Mesothelial cell of epicardium (in vitro differentiated cells): Measurements from ENCODE around the gene PTCH1. TPM values are rescaled to one million over a fixed set of nuclear protein-coding genes. Genes with fewer than 3 reads are reported as not detected.

Experiments
- DNase-seq, 2 experiments: peaks; one replicate each; pipeline ENCODE4 v3.0.0; 2021; ENCODE audit warnings: low spot score in 2 of 2; ENCODE audit not compliant: unreplicated experiment in 2 of 2
- H3K27ac Mint-ChIP-seq: 2 replicates; pipeline ENCODE4 v1.8.0; 2021; ENCODE audit warnings: mixed read lengths
- H3K27me3 Mint-ChIP-seq: 2 replicates; pipeline ENCODE4 v1.8.0; 2021; ENCODE audit warnings: low read depth, mixed read lengths
- H3K36me3 Mint-ChIP-seq: 2 replicates; pipeline ENCODE4 v1.8.0; 2021; ENCODE audit warnings: mixed read lengths
- H3K4me1 Mint-ChIP-seq: 2 replicates; pipeline ENCODE4 v1.8.0; 2021; ENCODE audit warnings: mixed read lengths
- H3K4me3 Mint-ChIP-seq: 2 replicates; pipeline ENCODE4 v1.8.0; 2021; ENCODE audit warnings: mild to moderate bottlenecking, moderate library complexity, mixed read lengths
- H3K9me3 Mint-ChIP-seq: 2 replicates; pipeline ENCODE4 v1.8.0; 2021; ENCODE audit warnings: mixed read lengths
- total RNA-seq: library from RNA; stranded (reverse); gene quantifications from 3 replicates; pipeline ENCODE4 v1.2.1, GENCODE V29; 2021
- TF ChIP-seq, protein P1 (sequence below): fragments of 200-600 bp; sonication (generic); IDR thresholded peaks from one replicate; pipeline ENCODE4 v1.5.0; 2021; ENCODE audit warnings: antibody characterized with exemption; ENCODE audit not compliant: unreplicated experiment

Gene PTCH1
- total RNA-seq, 1 donor from 2014 or later, result 36.1 TPM

DNA sequence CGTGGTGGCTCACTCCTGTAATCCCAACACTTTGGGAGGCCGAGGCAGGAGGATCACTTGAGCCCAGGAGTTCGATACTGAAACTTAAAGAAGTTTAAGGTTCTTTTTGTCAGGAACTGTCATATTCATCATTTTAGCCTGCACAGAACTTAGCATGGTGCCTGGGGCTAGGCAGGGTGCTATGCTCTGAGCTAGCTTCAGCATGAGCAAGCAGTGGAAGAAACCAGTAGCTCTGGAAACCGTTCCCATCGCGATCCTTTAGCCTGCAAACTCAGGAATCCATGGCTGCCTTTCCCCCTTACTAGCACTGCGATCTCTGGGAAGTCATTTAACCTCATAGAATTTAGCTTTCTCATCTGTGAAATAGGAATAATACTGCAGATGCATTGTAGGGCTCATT is 80.4 kb downstream of the PTCH1 start:
- Mint-ChIP-seq H3K27ac (no peak overlapping the region), H3K4me3 (no peak overlapping the region), H3K9me3 (peaks cover 3% of the 10 kb centered on the region), H3K27me3 (no peaks in the 10 kb centered on the region), H3K4me1 (peaks cover 8% of the 10 kb centered on the region), H3K36me3 (no peaks in the 10 kb centered on the region)
- TF ChIP-seq, protein P1, sequence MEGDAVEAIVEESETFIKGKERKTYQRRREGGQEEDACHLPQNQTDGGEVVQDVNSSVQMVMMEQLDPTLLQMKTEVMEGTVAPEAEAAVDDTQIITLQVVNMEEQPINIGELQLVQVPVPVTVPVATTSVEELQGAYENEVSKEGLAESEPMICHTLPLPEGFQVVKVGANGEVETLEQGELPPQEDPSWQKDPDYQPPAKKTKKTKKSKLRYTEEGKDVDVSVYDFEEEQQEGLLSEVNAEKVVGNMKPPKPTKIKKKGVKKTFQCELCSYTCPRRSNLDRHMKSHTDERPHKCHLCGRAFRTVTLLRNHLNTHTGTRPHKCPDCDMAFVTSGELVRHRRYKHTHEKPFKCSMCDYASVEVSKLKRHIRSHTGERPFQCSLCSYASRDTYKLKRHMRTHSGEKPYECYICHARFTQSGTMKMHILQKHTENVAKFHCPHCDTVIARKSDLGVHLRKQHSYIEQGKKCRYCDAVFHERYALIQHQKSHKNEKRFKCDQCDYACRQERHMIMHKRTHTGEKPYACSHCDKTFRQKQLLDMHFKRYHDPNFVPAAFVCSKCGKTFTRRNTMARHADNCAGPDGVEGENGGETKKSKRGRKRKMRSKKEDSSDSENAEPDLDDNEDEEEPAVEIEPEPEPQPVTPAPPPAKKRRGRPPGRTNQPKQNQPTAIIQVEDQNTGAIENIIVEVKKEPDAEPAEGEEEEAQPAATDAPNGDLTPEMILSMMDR, result no peak
- DNase-seq, result no peak

DNA sequence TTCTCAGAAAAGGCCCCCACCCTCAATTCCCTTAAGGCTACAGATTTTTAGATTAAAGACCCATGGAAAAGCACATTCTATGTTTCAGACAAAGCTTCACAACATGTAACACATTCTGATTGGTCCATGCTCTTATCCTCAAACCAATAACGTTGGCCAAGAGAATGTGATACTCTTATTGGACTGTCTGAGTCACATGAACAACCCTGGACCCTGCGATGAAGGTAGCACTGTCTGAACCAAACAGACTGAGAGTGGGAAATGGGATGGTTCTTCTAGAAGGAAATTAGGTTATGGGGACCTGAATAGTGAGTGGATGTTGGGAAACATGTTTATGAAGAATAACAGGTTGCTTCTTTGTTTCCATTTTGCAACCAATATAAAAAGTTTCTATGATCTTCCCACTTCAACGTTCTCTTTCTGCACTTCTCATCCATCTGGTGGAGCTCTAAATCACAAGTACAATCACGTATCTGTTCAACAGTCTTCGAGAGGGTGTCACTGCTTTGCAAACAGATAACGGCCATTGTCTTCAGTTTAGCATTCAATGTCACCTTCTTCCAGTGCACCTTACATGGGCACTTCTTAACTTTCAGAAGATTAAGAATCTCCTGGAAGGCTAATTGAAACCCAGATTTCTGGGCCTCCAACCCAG is 81.6 kb downstream of the PTCH1 start:
- Mint-ChIP-seq H3K4me3 (no peak overlapping the region), H3K4me1 (peaks cover 8% of the 10 kb centered on the region), H3K27me3 (no peaks in the 10 kb centered on the region), H3K27ac (no peak overlapping the region), H3K36me3 (no peaks in the 10 kb centered on the region), H3K9me3 (peaks cover 14% of the 10 kb centered on the region)
- DNase-seq, result no peak
- TF ChIP-seq, protein P1, result no peak

DNA sequence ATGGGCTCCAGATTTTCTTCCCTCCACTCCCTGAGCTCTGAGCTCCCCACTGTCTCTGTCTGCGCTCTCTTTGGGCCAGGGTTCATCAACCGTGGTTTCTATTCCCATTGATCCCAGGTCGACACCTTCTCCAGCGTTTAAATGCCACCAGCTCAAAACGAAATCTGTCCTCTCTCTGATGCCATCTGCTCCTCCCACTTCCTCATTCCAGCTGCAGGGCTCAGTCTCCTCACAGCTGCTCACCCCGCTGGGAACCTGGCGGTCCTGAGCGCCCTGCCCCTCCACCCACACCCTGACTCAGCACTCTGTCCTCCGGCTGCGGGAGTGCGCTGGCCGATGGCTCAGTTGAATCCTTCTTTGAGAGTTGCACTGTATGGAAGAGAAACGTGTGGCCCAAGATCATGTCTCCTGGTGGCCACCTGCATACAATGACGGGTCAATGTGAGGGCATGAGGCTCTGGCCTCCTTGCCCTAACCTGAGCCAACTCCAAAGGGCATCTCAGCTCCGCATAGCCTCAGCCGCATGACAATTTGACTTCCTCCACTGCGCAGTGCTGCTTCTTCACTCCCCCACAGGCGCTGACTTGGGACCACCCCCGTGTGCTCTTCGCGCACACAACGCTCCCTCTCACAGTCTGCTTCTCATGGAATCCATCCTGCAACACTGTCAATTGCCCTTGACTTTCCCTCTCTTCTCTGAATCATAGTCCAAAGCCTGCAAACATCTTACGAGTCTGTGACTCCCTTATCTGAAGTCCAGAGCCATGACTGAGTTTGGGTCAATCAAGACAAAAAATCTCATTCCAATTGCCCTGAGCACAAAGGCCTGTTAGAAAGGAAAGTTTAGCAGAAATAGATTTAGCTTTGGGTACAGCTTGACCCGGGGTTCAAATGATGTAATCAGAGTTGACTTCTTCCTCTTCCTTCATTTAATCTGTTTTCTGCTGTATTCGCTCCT is 82.4 kb downstream of the PTCH1 start:
- H3K27ac Mint-ChIP-seq, result no peak overlapping the region
- peak overlapping the region; percentile 30 for H3K4me3 Mint-ChIP-seq
- TF ChIP-seq, protein P1, result no peak
- peaks cover 8% of the 10 kb centered on the region for H3K4me1 Mint-ChIP-seq
- peaks cover 22% of the 10 kb centered on the region for H3K9me3 Mint-ChIP-seq
- H3K36me3 Mint-ChIP-seq, result no peaks in the 10 kb centered on the region
- DNase-seq, result no peak
- H3K27me3 Mint-ChIP-seq, result no peaks in the 10 kb centered on the region

DNA sequence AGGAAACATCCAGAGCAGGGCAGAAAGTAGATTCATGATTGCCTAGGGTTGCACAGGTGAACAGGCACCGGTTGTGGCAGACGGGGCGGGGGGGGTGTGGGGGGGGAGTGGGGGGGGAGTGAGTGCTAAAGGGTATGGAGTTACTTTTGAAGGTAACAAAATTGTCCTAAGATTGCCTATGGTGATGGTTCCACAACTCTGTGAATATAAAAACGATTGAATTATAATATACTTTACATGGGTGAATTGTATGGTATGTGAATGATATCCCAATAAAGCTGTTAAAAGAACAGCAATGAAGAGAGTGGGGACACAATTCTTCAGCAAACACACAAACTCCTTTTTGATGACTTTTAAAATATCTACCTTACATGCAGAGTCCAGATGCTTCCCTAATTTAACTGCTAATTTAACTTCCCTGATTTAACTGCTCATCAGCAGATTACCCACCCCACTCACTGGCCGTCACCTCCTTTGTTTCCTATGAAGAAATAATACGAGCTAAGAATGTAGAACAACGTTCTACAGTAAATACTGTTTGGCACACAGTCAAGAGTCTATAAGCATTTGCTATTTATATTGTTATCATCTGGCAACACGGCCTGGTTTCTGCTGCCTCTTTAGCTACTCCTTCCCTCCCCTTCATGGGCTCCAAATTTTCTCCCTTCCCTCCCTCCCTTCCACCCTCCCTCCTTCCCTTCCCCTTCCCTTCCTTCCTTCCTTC is 83.5 kb downstream of the PTCH1 start:
- H3K36me3 Mint-ChIP-seq, result no peaks in the 10 kb centered on the region
- no peak for DNase-seq
- no peaks in the 10 kb centered on the region for H3K27me3 Mint-ChIP-seq
- TF ChIP-seq, protein P1, result no peak
- peaks cover 22% of the 10 kb centered on the region for H3K9me3 Mint-ChIP-seq
- H3K4me1 Mint-ChIP-seq, result peaks cover 8% of the 10 kb centered on the region
- no peak overlapping the region for H3K4me3 Mint-ChIP-seq
- peak overlapping the region; percentile 35 for H3K27ac Mint-ChIP-seq

DNA sequence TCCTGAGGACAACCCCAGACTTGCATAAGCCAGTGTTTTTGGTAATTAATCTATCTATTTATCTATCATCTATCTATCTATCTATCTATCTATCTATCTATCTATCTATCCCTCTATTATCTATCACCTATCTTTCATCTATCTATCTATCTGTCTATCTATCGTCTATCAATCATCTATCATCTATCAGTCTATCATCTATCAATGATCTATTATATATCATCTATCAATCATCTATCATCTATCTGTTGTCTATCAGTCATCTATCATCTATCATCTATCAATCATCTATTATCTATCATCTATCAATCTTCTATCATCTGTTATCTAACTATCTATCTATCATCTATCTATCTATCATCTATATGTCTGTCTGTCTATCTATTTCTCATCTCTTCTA is 85.5 kb downstream of the PTCH1 start:
- TF ChIP-seq, protein P1, result no peak
- peaks cover 22% of the 10 kb centered on the region for H3K9me3 Mint-ChIP-seq
- no peaks in the 10 kb centered on the region for H3K36me3 Mint-ChIP-seq
- no peaks in the 10 kb centered on the region for H3K27me3 Mint-ChIP-seq
- no peak overlapping the region for H3K27ac Mint-ChIP-seq
- H3K4me1 Mint-ChIP-seq, result peaks cover 11% of the 10 kb centered on the region
- no peak for DNase-seq
- no peak overlapping the region for H3K4me3 Mint-ChIP-seq
